Uterus (tissue), 2 donors: ENCODE results near the gene TBX10.

Experiments
- CTCF ChIP-seq, 4 experiments: fragments of 200-600 bp in 2 of 4; fragments of 450-650 bp in 2 of 4; sonication (generic) in 2 of 4; IDR thresholded peaks; one replicate each; pipeline ENCODE4 v1.5.1; 2016 to 2019; ENCODE audit warnings: antibody characterized with exemption in 4 of 4, mild to moderate bottlenecking in 2 of 4, moderate library complexity in 1 of 4
- POLR2A ChIP-seq, 2 donors: fragments of 450-650 bp; IDR thresholded peaks; one replicate each; pipeline ENCODE4 v1.6.1; 2016; ENCODE audit warnings: antibody characterized with exemption in 2 of 2, mild to moderate bottlenecking in 1 of 2, moderate library complexity in 1 of 2

GRCh38 chr11:67610302-67610868, 29.2 kb downstream of the TBX10 start:
- TF ChIP-seq CTCF (IDR thresholded peaks at IDR 0.05): no peak
- no peak for TF ChIP-seq POLR2A (IDR thresholded peaks at IDR 0.05)
